ENCODE results near the gene ZNF687.

The ZNF687 gene

GRCh38 chr1:151281969-151282882, at the start of gene ZNF687:
TSS of gene ZNF687 (plus strand) at chr1:151282299. CDS start at chr1:151286292, 3,993 bp downstream.
- DNase-seq = peak; percentile 99

GRCh38 chr1:151235235-151235634, 46.9 kb upstream of the ZNF687 start:
- DNase-seq = no peak

- no peak for DNase-seq
These were observed 44.2 kb upstream of the ZNF687 start for GRCh38 chr1:151237678-151238466.

- no peak for DNase-seq
These were observed 43.7 kb upstream of the ZNF687 start for GRCh38 chr1:151238467-151238739.

GRCh38 chr1:151242442-151242841, 39.7 kb upstream of the ZNF687 start:
- DNase-seq = no peak

GRCh38 chr1:151243683-151244216, 38.3 kb upstream of the ZNF687 start:
- no peak for DNase-seq

- DNase-seq = no peak
These were observed 35.3 kb upstream of the ZNF687 start for GRCh38 chr1:151246786-151247185.

GRCh38 chr1:151251656-151252470, 30.2 kb upstream of the ZNF687 start:
- peak; percentile 74 to 78 for DNase-seq

GRCh38 chr1:151254217-151255213, 27.6 kb upstream of the ZNF687 start, which contains the start of gene PSMD4:
TSS of gene PSMD4 (plus strand) at chr1:151254734. CDS start at chr1:151254783, 49 bp downstream.
- DNase-seq = peak; percentile 96

- DNase-seq = no peak
These were observed 26.7 kb upstream of the ZNF687 start for GRCh38 chr1:151255381-151255780.

- no peak for DNase-seq
These were observed 22.7 kb upstream of the ZNF687 start for GRCh38 chr1:151259351-151259750.

- no peak for DNase-seq
These were observed 16.5 kb upstream of the ZNF687 start for GRCh38 chr1:151265446-151266236.

- no peak for DNase-seq
These were observed 15.8 kb upstream of the ZNF687 start for GRCh38 chr1:151266315-151266714.

- no peak for DNase-seq
These were observed 15.3 kb upstream of the ZNF687 start for GRCh38 chr1:151266821-151267220.

GRCh38 chr1:151267760-151268159, 14.3 kb upstream of the ZNF687 start:
- DNase-seq = no peak

- no peak for DNase-seq
These were observed 8.1 kb upstream of the ZNF687 start for GRCh38 chr1:151273924-151274466.

GRCh38 chr1:151275341-151275740, 6.8 kb upstream of the ZNF687 start:
- DNase-seq = peak in 1 of 2 donors; percentile 49

- peak in 1 of 2 donors; percentile 52 for DNase-seq
These were observed 4.8 kb upstream of the ZNF687 start for GRCh38 chr1:151277249-151277648.

GRCh38 chr1:151281225-151281968, 702 bp upstream of the ZNF687 start:
- DNase-seq = peak; percentile 93 to 97
